ENCODE data around the gene ANKRD9.

The ANKRD9 gene

GRCh38 chr14:102496958-102497744 lies 12.4 kb downstream of the ANKRD9 start:
- no peak for DNase-seq

- no peak for DNase-seq
Measured at GRCh38 chr14:102496331-102496691, 13.3 kb downstream of the ANKRD9 start.

- DNase-seq: no peak
Measured at GRCh38 chr14:102495491-102496330, 13.9 kb downstream of the ANKRD9 start.

GRCh38 chr14:102493585-102493984 lies 16.0 kb downstream of the ANKRD9 start:
- DNase-seq: no peak

- DNase-seq: no peak
Measured at GRCh38 chr14:102493096-102493495, 16.5 kb downstream of the ANKRD9 start.

- DNase-seq: no peak
Measured at GRCh38 chr14:102492531-102492910, 17.1 kb downstream of the ANKRD9 start.

GRCh38 chr14:102491786-102492530 lies 17.6 kb downstream of the ANKRD9 start:
- no peak for DNase-seq

GRCh38 chr14:102491366-102491765 lies 18.2 kb downstream of the ANKRD9 start:
- no peak for DNase-seq

GRCh38 chr14:102490456-102490855 lies 19.1 kb downstream of the ANKRD9 start:
- DNase-seq: no peak

- no peak for DNase-seq
Measured at GRCh38 chr14:102487204-102487577, 22.4 kb downstream of the ANKRD9 start.

- no peak for DNase-seq
Measured at GRCh38 chr14:102486513-102487203, 22.9 kb downstream of the ANKRD9 start.

GRCh38 chr14:102485693-102486512 lies 23.7 kb downstream of the ANKRD9 start:
- no peak for DNase-seq

GRCh38 chr14:102484316-102484715 lies 25.3 kb downstream of the ANKRD9 start:
- no peak for DNase-seq

GRCh38 chr14:102481791-102482238 lies 27.8 kb downstream of the ANKRD9 start:
- DNase-seq: no peak

GRCh38 chr14:102481371-102481770 lies 28.2 kb downstream of the ANKRD9 start:
- DNase-seq: no peak

- DNase-seq: no peak
Measured at GRCh38 chr14:102479777-102480176, 29.8 kb downstream of the ANKRD9 start.

- DNase-seq: no peak
Measured at GRCh38 chr14:102479107-102479506, 30.5 kb downstream of the ANKRD9 start.

- no peak for DNase-seq
Measured at GRCh38 chr14:102474934-102475333, 34.6 kb downstream of the ANKRD9 start.

- DNase-seq: no peak
Measured at GRCh38 chr14:102473559-102473958, 36.0 kb downstream of the ANKRD9 start.

- no peak for DNase-seq
Measured at GRCh38 chr14:102472791-102473150, 36.8 kb downstream of the ANKRD9 start.

GRCh38 chr14:102471921-102472790 lies 37.4 kb downstream of the ANKRD9 start:
- DNase-seq: no peak

Data from NCI-H1436 treated with DMSO at 0.1 percent for 48 hours (cell line).